D341Med (cell line): ENCODE measurements around the gene KLHL41.
A peak's percentile ranks its signal among the peaks of the same experiment; 100 is the strongest.
"Not testable (repeated sequence)": the region's sequence is repeated elsewhere in the genome, so short reads cannot be mapped to it uniquely, and the experiment has no call there.

Source experiments
- DNase-seq: peaks from one replicate; pipeline ENCODE4 v3.0.0; 2012; ENCODE audit warnings: low spot score

KLHL41 gene

GRCh38 chr2:169510496-169510895, 994 bp downstream of the KLHL41 start:
- DNase-seq, result no peak

GRCh38 chr2:169511818-169512217, 2.3 kb downstream of the KLHL41 start:
- no peak for DNase-seq

- DNase-seq, result no peak
Measured at GRCh38 chr2:169512525-169512924, 3.0 kb downstream of the KLHL41 start.

GRCh38 chr2:169513094-169513493, 3.6 kb downstream of the KLHL41 start:
- DNase-seq, result no peak

GRCh38 chr2:169513926-169514325, 4.4 kb downstream of the KLHL41 start:
- no peak for DNase-seq

GRCh38 chr2:169514758-169515157, 5.3 kb downstream of the KLHL41 start:
- DNase-seq, result not testable (repeated sequence)

- not testable (repeated sequence) for DNase-seq
Measured at GRCh38 chr2:169516488-169516995, 7.0 kb downstream of the KLHL41 start.

- DNase-seq, result no peak
Measured at GRCh38 chr2:169520896-169521295, 11.4 kb downstream of the KLHL41 start.

GRCh38 chr2:169523681-169524080, 14.2 kb downstream of the KLHL41 start:
- DNase-seq, result no peak

GRCh38 chr2:169525434-169525833, 15.9 kb downstream of the KLHL41 start:
- DNase-seq, result no peak

- no peak for DNase-seq
Measured at GRCh38 chr2:169526451-169526850, 16.9 kb downstream of the KLHL41 start.

- peak; percentile 62 for DNase-seq
Measured at GRCh38 chr2:169528271-169528701, 18.8 kb downstream of the KLHL41 start.

GRCh38 chr2:169539460-169539859, 30.0 kb downstream of the KLHL41 start:
- DNase-seq, result not testable (repeated sequence)

- DNase-seq, result no peak
Measured at GRCh38 chr2:169540146-169540545, 30.6 kb downstream of the KLHL41 start.

- DNase-seq, result no peak
Measured at GRCh38 chr2:169542433-169542832, 32.9 kb downstream of the KLHL41 start.

GRCh38 chr2:169546756-169547155, 37.3 kb downstream of the KLHL41 start:
- DNase-seq, result no peak

GRCh38 chr2:169561364-169561763, 51.9 kb downstream of the KLHL41 start:
- DNase-seq, result no peak

- not testable (repeated sequence) for DNase-seq
Measured at GRCh38 chr2:169562084-169562483, 52.6 kb downstream of the KLHL41 start.

- DNase-seq, result no peak
Measured at GRCh38 chr2:169562519-169562918, 53.0 kb downstream of the KLHL41 start.

- no peak for DNase-seq
Measured at GRCh38 chr2:169565686-169566085, 56.2 kb downstream of the KLHL41 start.

GRCh38 chr2:169569948-169570347, 60.4 kb downstream of the KLHL41 start:
- no peak for DNase-seq

GRCh38 chr2:169570752-169571151, 61.2 kb downstream of the KLHL41 start:
- not testable (repeated sequence) for DNase-seq

- no peak for DNase-seq
Measured at GRCh38 chr2:169571571-169571970, 62.1 kb downstream of the KLHL41 start.

GRCh38 chr2:169572189-169572588, 62.7 kb downstream of the KLHL41 start:
- no peak for DNase-seq

- no peak for DNase-seq
Measured at GRCh38 chr2:169572821-169573159, 63.3 kb downstream of the KLHL41 start.
